K562 (cell line): ENCODE measurements around the gene LTN1. TPM values are rescaled to one million over a fixed set of nuclear protein-coding genes. Genes with fewer than 3 reads are reported as not detected.

Experiments used
- CEBPG ChIP-seq, 3 experiments: fragments of 200-800 bp in 1 of 3; sonication (Bioruptor generic) in 1 of 3; sonication (generic) in 1 of 3; formaldehyde crosslinking in 1 of 3; IDR thresholded peaks in 2 of 3; conservative IDR thresholded peaks in 1 of 3; 2 replicates each; pipeline versions ENCODE4 v1.6.1 to v1.8.0; 2016 to 2022; ENCODE audit warnings: missing compliant biosample characterization in 2 of 3, missing genetic modification characterization in 2 of 3, mild to moderate bottlenecking in 1 of 3, missing genetic modification reagents in 1 of 3
- CHD1 ChIP-seq: fragments of 200-600 bp; sonication (generic); IDR thresholded peaks from one replicate; pipeline ENCODE4 v1.6.1; 2012; ENCODE audit warnings: mild to moderate bottlenecking, moderate library complexity, low read length, inconsistent platforms
- CLOCK ChIP-seq: fragments of 250-450 bp; sonication (Bioruptor Pico); IDR thresholded peaks from 2 replicates; pipeline ENCODE4 v1.4.0; 2020; ENCODE audit warnings: mild to moderate bottlenecking, moderate library complexity, borderline replicate concordance
- CXXC5 ChIP-seq: fragments of 250-450 bp; sonication (Bioruptor Pico); IDR thresholded peaks from 2 replicates; pipeline ENCODE4 v1.8.0; 2022; ENCODE audit warnings: inconsistent platforms, mild to moderate bottlenecking, moderate library complexity
- DEAF1 ChIP-seq: fragments of 450-650 bp; formaldehyde crosslinking; IDR thresholded peaks from 2 replicates; pipeline ENCODE4 v1.4.0; 2020; ENCODE audit warnings: mild to moderate bottlenecking, moderate library complexity
- DNMT1 ChIP-seq: fragments of 450-650 bp; IDR thresholded peaks from 2 replicates; pipeline ENCODE4 v1.6.1; 2016; ENCODE audit warnings: antibody characterized with exemption, mild to moderate bottlenecking
- ERF ChIP-seq: fragments of 450-650 bp; formaldehyde crosslinking; IDR thresholded peaks from 2 replicates; pipeline ENCODE4 v1.4.0; 2020; ENCODE audit warnings: mild to moderate bottlenecking, mixed read lengths
- HIVEP1 ChIP-seq: fragments of 250-450 bp; sonication (Bioruptor Pico); IDR thresholded peaks from 2 replicates; pipeline ENCODE4 v1.4.0; 2020; ENCODE audit warnings: mild to moderate bottlenecking
- PHF20 ChIP-seq: fragments of 450-650 bp; IDR thresholded peaks from 2 replicates; pipeline ENCODE4 v1.6.1; 2018; ENCODE audit not compliant: partially characterized antibody
- RAD21 ChIP-seq, 2 experiments: fragments of 250-450 bp in 1 of 2; fragments of 450-650 bp in 1 of 2; sonication (Bioruptor Pico) in 1 of 2; formaldehyde crosslinking in 1 of 2; IDR thresholded peaks in 1 of 2; conservative IDR thresholded peaks in 1 of 2; 2 replicates each; pipeline versions ENCODE4 v1.4.0 to v1.8.0; 2020 to 2022; ENCODE audit warnings: mild to moderate bottlenecking in 2 of 2, moderate library complexity in 1 of 2
- SOX6 ChIP-seq: fragments of 450-650 bp; IDR thresholded peaks from 2 replicates; pipeline ENCODE4 v1.6.1; 2014; ENCODE audit warnings: mild to moderate bottlenecking
- TCF15 ChIP-seq: fragments of 250-450 bp; sonication (Bioruptor Pico); IDR thresholded peaks from 2 replicates; pipeline ENCODE4 v1.8.0; 2022; ENCODE audit warnings: moderate library complexity, mild to moderate bottlenecking, inconsistent platforms
- TEAD4 ChIP-seq, 2 experiments: sonication (generic) in 1 of 2; formaldehyde crosslinking in 1 of 2; IDR thresholded peaks; 2 replicates each; pipeline versions ENCODE4 v1.6.1 to v1.8.0; 2012 to 2022; ENCODE audit warnings: borderline replicate concordance in 1 of 2, inconsistent platforms in 1 of 2, low read length in 1 of 2, mild to moderate bottlenecking in 1 of 2, missing genetic modification reagents in 1 of 2
- ZBTB7A ChIP-seq: IDR thresholded peaks from 2 replicates; pipeline ENCODE4 v1.6.1; 2011; ENCODE audit warnings: low read depth, mild to moderate bottlenecking, low read length, moderate library complexity, borderline replicate concordance; ENCODE audit not compliant: control insufficient read depth
- ZNF165 ChIP-seq: fragments of 250-450 bp; sonication (Bioruptor Pico); IDR thresholded peaks from 2 replicates; pipeline ENCODE4 v1.4.0; 2020; ENCODE audit warnings: borderline replicate concordance
- ZNF175 ChIP-seq: fragments of 200-800 bp; sonication (Bioruptor generic); IDR thresholded peaks from 2 replicates; pipeline ENCODE4 v1.6.1; 2016; ENCODE audit warnings: low read depth, mild to moderate bottlenecking, missing genetic modification characterization, missing compliant biosample characterization
- ZNF232 ChIP-seq: sonication (generic); formaldehyde crosslinking; IDR thresholded peaks from 2 replicates; pipeline ENCODE4 v1.8.0; 2022; ENCODE audit warnings: mild to moderate bottlenecking, missing genetic modification reagents
- ZNF589 ChIP-seq: fragments of 200-800 bp; sonication (Bioruptor generic); IDR thresholded peaks from 2 replicates; pipeline ENCODE4 v1.6.1; 2016; ENCODE audit warnings: low read depth, missing genetic modification characterization, missing compliant biosample characterization
- ZNF592 ChIP-seq: fragments of 450-650 bp; IDR thresholded peaks from 2 replicates; pipeline ENCODE4 v1.6.1; 2017; ENCODE audit warnings: antibody characterized with exemption, mild to moderate bottlenecking
- polyA plus RNA-seq, 8 experiments: library from polyadenylated mRNA; depleted of rRNA in 4 of 8; stranded (reverse) in 5 of 8; unstranded in 3 of 8; fragments of >200 nt; fragmentation: Nextera tagmentation in 2 of 8; fragmentation: Illumina TruSeq in 1 of 8; extraction: Ambion mirVana in 2 of 8; extraction: Trizol in 1 of 8; gene quantifications; 2 replicates each; pipeline versions ENCODE4 v1.2.1 to v1.2.3, GENCODE V29; 2011 to 2014; ENCODE audit warnings: inconsistent platforms in 1 of 8, missing spikeins in 1 of 8
- total RNA-seq, 7 experiments: library from RNA; depleted of rRNA in 6 of 7; stranded (reverse); fragments of >200 nt in 6 of 7; fragmentation: Illumina TruSeq in 2 of 7; extraction: Trizol in 2 of 7; gene quantifications; 2 replicates each; pipeline versions ENCODE4 v1.2.1 to v1.2.3, GENCODE V29; 2011 to 2021; ENCODE audit warnings: low replicate concordance in 1 of 7

The LTN1 gene
- total and polyA plus RNA-seq, 9 of the 15 experiments (the other 6 are each of a cell fraction or from before 2014, with no cell fraction given): 15.7 to 49.6 (median 28.7) TPM

- TF ChIP-seq ZNF592 (0 out of 2 replicates have a peak, but pooled peaks have one; percentile 17), PHF20 (no peak), CLOCK (no peak), RAD21 (CRISPR knock-in tag; conservative IDR thresholded peaks at IDR 0.05 in 1 of 2, IDR thresholded peaks at IDR 0.05 in 1 of 2) (no peak), ERF (CRISPR knock-in tag) (no peak), CXXC5 (CRISPR knock-in tag) (no peak), CHD1 (peak; percentile 73), ZBTB7A (no peak), ZNF165 (CRISPR knock-in tag) (no peak), TCF15 (no peak), DEAF1 (no peak), HIVEP1 (CRISPR knock-in tag) (no peak), ZNF175 (no peak), DNMT1 (peak; percentile 43; the same call in 1 of the 2 replicates), CEBPG (CRISPR knock-in tag; IDR thresholded peaks at IDR 0.05) (no peak), CEBPG (tag; conservative IDR thresholded peaks at IDR 0.05 in 1 of 2, IDR thresholded peaks at IDR 0.05 in 1 of 2) (peak in 1 of 2 experiments; percentile 83; a peak in 3 of 4 replicates), SOX6 (no peak), ZNF232 (CRISPR knock-in tag) (no peak), TEAD4 (IDR thresholded peaks at IDR 0.05; ENCODE audit: low read length) (0 out of 2 replicates have a peak, but pooled peaks have one; percentile 1), TEAD4 (CRISPR knock-in tag; IDR thresholded peaks at IDR 0.05; ENCODE audit: borderline replicate concordance) (no peak), ZNF589 (no peak)
These were observed 584 bp upstream of the LTN1 start (continued) for GRCh38 chr21:28993293-28993629.
